Activated naive CD4-positive, alpha-beta T cell (primary cell): Measurements from ENCODE around the gene SLC41A3.
"Not testable (repeated sequence)": the region's sequence is repeated elsewhere in the genome, so short reads cannot be mapped to it uniquely, and the experiment has no call there.

Experiments
- DNase-seq, 4 experiments: peaks; one replicate each; lab custom pipeline; 2025; lab: John Stamatoyannopoulos, UW

Gene SLC41A3

GRCh38 chr3:125957020-125957419, 126.9 kb downstream of the SLC41A3 start:
- DNase-seq: not testable (repeated sequence)
